GM23248 (cell line): ENCODE data around the gene EDNRA. TPM values are rescaled to one million over a fixed set of nuclear protein-coding genes. Genes with fewer than 3 reads are reported as not detected.

Source experiments
- DNase-seq: peaks from one replicate; pipeline ENCODE4 v3.0.0-alpha.2; 2015
- H2AFZ ChIP-seq: fragments of 200-600 bp; sonication (generic); 2 replicates; pipeline ENCODE4 v1.6.1; 2016; ENCODE audit warnings: antibody characterized with exemption
- H3F3A ChIP-seq: fragments of 200-600 bp; sonication (generic); 2 replicates; pipeline ENCODE4 v1.6.1; 2016; ENCODE audit warnings: mild to moderate bottlenecking, antibody characterized with exemption, mixed run types; ENCODE audit not compliant: insufficient read depth
- H3K27ac ChIP-seq: fragments of 200-600 bp; sonication (generic); 2 replicates; pipeline ENCODE4 v1.5.1; 2016; ENCODE audit warnings: mild to moderate bottlenecking
- H3K27me3 ChIP-seq: fragments of 200-600 bp; sonication (generic); replicated peaks from 2 replicates; pipeline ENCODE4 v1.6.1; 2016; ENCODE audit warnings: mild to moderate bottlenecking; ENCODE audit not compliant: insufficient read depth
- H3K36me3 ChIP-seq: fragments of 200-600 bp; sonication (generic); 2 replicates; pipeline ENCODE4 v1.6.1; 2016; ENCODE audit warnings: low read depth, mild to moderate bottlenecking
- H3K4me1 ChIP-seq: fragments of 200-600 bp; sonication (generic); 2 replicates; pipeline ENCODE4 v1.6.1; 2016; ENCODE audit warnings: mild to moderate bottlenecking; ENCODE audit not compliant: insufficient read depth
- H3K4me2 ChIP-seq: fragments of 200-600 bp; sonication (generic); one replicate; pipeline ENCODE4 v1.6.1; 2016; ENCODE audit warnings: mild to moderate bottlenecking; ENCODE audit not compliant: unreplicated experiment
- H3K4me3 ChIP-seq: fragments of 200-600 bp; sonication (generic); 2 replicates; pipeline ENCODE4 v1.5.1; 2016; ENCODE audit warnings: mild to moderate bottlenecking
- H3K79me2 ChIP-seq: fragments of 200-600 bp; sonication (generic); 2 replicates; pipeline ENCODE4 v1.6.1; 2016; ENCODE audit warnings: mild to moderate bottlenecking; ENCODE audit not compliant: insufficient read depth
- H3K9ac ChIP-seq: fragments of 200-600 bp; sonication (generic); 2 replicates; pipeline ENCODE4 v1.6.1; 2016; ENCODE audit warnings: mild to moderate bottlenecking
- H3K9me2 ChIP-seq: fragments of 200-600 bp; sonication (generic); 2 replicates; pipeline ENCODE4 v1.6.1; 2016; ENCODE audit warnings: mixed run types, mild to moderate bottlenecking, moderate library complexity; ENCODE audit not compliant: insufficient read depth
- H3K9me3 ChIP-seq: fragments of 200-600 bp; sonication (generic); one replicate; pipeline ENCODE4 v1.6.1; 2017; ENCODE audit warnings: low read depth
- H4K20me1 ChIP-seq: fragments of 200-600 bp; sonication (generic); 2 replicates; pipeline ENCODE4 v1.6.0; 2016; ENCODE audit not compliant: insufficient read depth
- EZH2 ChIP-seq: fragments of 200-600 bp; sonication (generic); IDR thresholded peaks from 2 replicates; pipeline ENCODE4 v1.6.1; 2018; ENCODE audit warnings: antibody characterized with exemption, mild to moderate bottlenecking; ENCODE audit not compliant: insufficient read depth, poor library complexity, severe bottlenecking
- EZH2phosphoT487 ChIP-seq: fragments of 200-600 bp; sonication (generic); IDR thresholded peaks from 2 replicates; pipeline ENCODE4 v1.6.1; 2018; ENCODE audit warnings: antibody characterized with exemption, moderate library complexity, mild to moderate bottlenecking, low read depth; ENCODE audit not compliant: insufficient read depth
- WGBS, 2 experiments: methylation state at CpG; one replicate each; pipeline ENCODE4 v1.1.6; 2015 to 2017; ENCODE audit warnings: low lambda C conversion rate in 2 of 2, low coverage in 1 of 2; ENCODE audit errors: missing lambda C conversion rate in 2 of 2; 5-methylcytosine and 5-hydroxymethylcytosine counted together
- in situ Hi-C: fragments of 300-500 bp; cut with MboI; formaldehyde crosslinking; loops from 2 replicates; pipeline ENCODE4 v1.15.0; 2020
- polyA plus RNA-seq: library from polyadenylated mRNA; unstranded; fragments of >200 nt; fragmentation: Nextera tagmentation; extraction: Ambion mirVana; gene quantifications from 2 replicates; pipeline ENCODE4 v1.2.1, GENCODE V29; 2016
- total RNA-seq: library from RNA; depleted of rRNA; stranded (reverse); fragments of >200 nt; shearing (Covaris generic); gene quantifications from 2 replicates; pipeline ENCODE4 v1.2.3, GENCODE V29; 2014

The EDNRA gene
- total and polyA plus RNA-seq, 2 experiments from 2014 or later, result 0.48 to 0.86 TPM

- Histone ChIP-seq H3K4me1 (no peaks in the 10 kb centered on the region), H3F3A (no peaks in the 10 kb centered on the region), H3K9ac (no peak overlapping the region), H3K79me2 (no peaks in the 10 kb centered on the region), H3K36me3 (no peaks in the 10 kb centered on the region), H4K20me1 (no peaks in the 10 kb centered on the region), H3K4me3 (no peak overlapping the region), H3K27me3 (no peaks in the 10 kb centered on the region), H2AFZ (no peak overlapping the region), H3K27ac (no peak overlapping the region), H3K9me2 (no peaks in the 10 kb centered on the region), H3K4me2 (no peak overlapping the region), H3K9me3 (no peaks in the 10 kb centered on the region)
- in situ Hi-C loops, result no loop called here
- no peak for DNase-seq
- TF ChIP-seq EZH2, result no peak
- TF ChIP-seq EZH2phosphoT487, result no peak
- WGBS, 2 experiments, result 75 to 77% methylated on average over 6 of the region's 6 CpGs
These were observed 54.2 kb downstream of the EDNRA start for GRCh38 chr4:147535124-147535523.

GRCh38 chr4:147538711-147539110 lies 57.8 kb downstream of the EDNRA start:
- Histone ChIP-seq H3K4me2 (no peak overlapping the region), H3K4me3 (no peak overlapping the region), H3F3A (no peaks in the 10 kb centered on the region), H3K9me3 (no peaks in the 10 kb centered on the region), H3K9ac (no peak overlapping the region), H3K4me1 (peaks cover 14% of the 10 kb centered on the region; the same call in 1 of the 2 replicates), H3K9me2 (no peaks in the 10 kb centered on the region), H4K20me1 (no peaks in the 10 kb centered on the region), H3K27me3 (no peaks in the 10 kb centered on the region), H3K27ac (no peak overlapping the region), H3K79me2 (no peaks in the 10 kb centered on the region), H3K36me3 (no peaks in the 10 kb centered on the region), H2AFZ (no peak overlapping the region)
- in situ Hi-C loops, result no loop called here
- DNase-seq, result no peak
- WGBS, 2 experiments, result 66 to 70% methylated on average over 3 of the region's 3 CpGs
- TF ChIP-seq EZH2 (no peak), EZH2phosphoT487 (no peak)

- peak overlapping the region; percentile 80 for H3K4me2 ChIP-seq
- H3K4me1 ChIP-seq, result peaks cover 14% of the 10 kb centered on the region; the same call in 1 of the 2 replicates
- H3K9me2 ChIP-seq, result no peaks in the 10 kb centered on the region
- H3F3A ChIP-seq, result no peaks in the 10 kb centered on the region
- H3K27me3 ChIP-seq, result no peaks in the 10 kb centered on the region
- 41 to 48% methylated on average over 4 of the region's 4 CpGs for WGBS, 2 experiments
- H4K20me1 ChIP-seq, result no peaks in the 10 kb centered on the region
- TF ChIP-seq EZH2 (no peak), EZH2phosphoT487 (no peak)
- 0 out of 2 replicates have a peak overlapping the region, but pooled peaks have one; percentile 20 for H3K9ac ChIP-seq
- no peaks in the 10 kb centered on the region for H3K9me3 ChIP-seq
- H2AFZ ChIP-seq, result peak overlapping the region; percentile 69
- peak; percentile 33 for DNase-seq
- peak overlapping the region; percentile 52 for H3K4me3 ChIP-seq
- H3K79me2 ChIP-seq, result no peaks in the 10 kb centered on the region
- H3K27ac ChIP-seq, result no peak overlapping the region
- in situ Hi-C loops, result no loop called here
- H3K36me3 ChIP-seq, result no peaks in the 10 kb centered on the region
These were observed 59.1 kb downstream of the EDNRA start for GRCh38 chr4:147539959-147540358.

- Histone ChIP-seq H3K9me2 (no peaks in the 10 kb centered on the region), H4K20me1 (no peaks in the 10 kb centered on the region), H3K4me2 (peak overlapping the region; percentile 18), H3K4me3 (no peak overlapping the region), H3K4me1 (peaks cover 29% of the 10 kb centered on the region), H3K9ac (no peak overlapping the region), H3K79me2 (no peaks in the 10 kb centered on the region), H3K36me3 (no peaks in the 10 kb centered on the region), H3K27me3 (no peaks in the 10 kb centered on the region), H2AFZ (peak overlapping the region; percentile 55; the same call in 1 of the 2 replicates), H3K27ac (peak overlapping the region; percentile 1; the same call in 1 of the 2 replicates), H3F3A (peaks cover 14% of the 10 kb centered on the region), H3K9me3 (no peaks in the 10 kb centered on the region)
- WGBS, 2 experiments, result 80 to 84% methylated on average over 17 of the region's 17 CpGs
- TF ChIP-seq EZH2 (no peak), EZH2phosphoT487 (no peak)
- DNase-seq, result peak; percentile 15
- in situ Hi-C loops, result no loop called here
These were observed 61.5 kb downstream of the EDNRA start for GRCh38 chr4:147542229-147542990.
